GM18520 (cell line): Measurements from ENCODE around the gene OTX2.

Experiments
- ATAC-seq: cut with Tn5 transposase; IDR thresholded peaks from one replicate; pipeline ENCODE4 v1.9.1; 2021; ENCODE audit not compliant: unreplicated experiment

The OTX2 gene

GRCh38 chr14:56797003-56797568, 13.2 kb downstream of the OTX2 start:
- no peak for ATAC-seq

GRCh38 chr14:56796259-56796658, 14.0 kb downstream of the OTX2 start:
- ATAC-seq = no peak

GRCh38 chr14:56795284-56795622, 15.0 kb downstream of the OTX2 start:
- no peak for ATAC-seq

GRCh38 chr14:56794557-56795283, 15.6 kb downstream of the OTX2 start:
- ATAC-seq = no peak

GRCh38 chr14:56794088-56794556, 16.2 kb downstream of the OTX2 start:
- ATAC-seq = no peak

- no peak for ATAC-seq
Observed at GRCh38 chr14:56789955-56790354, 20.3 kb downstream of the OTX2 start.

GRCh38 chr14:56787530-56787929, 22.7 kb downstream of the OTX2 start:
- no peak for ATAC-seq

- ATAC-seq = no peak
Observed at GRCh38 chr14:56782711-56783110, 27.6 kb downstream of the OTX2 start.

GRCh38 chr14:56774503-56774902, 35.8 kb downstream of the OTX2 start:
- no peak for ATAC-seq

- no peak for ATAC-seq
Observed at GRCh38 chr14:56770512-56770911, 39.8 kb downstream of the OTX2 start.

GRCh38 chr14:56760164-56760914, 49.9 kb downstream of the OTX2 start:
- no peak for ATAC-seq

GRCh38 chr14:56759633-56760032, 50.6 kb downstream of the OTX2 start:
- ATAC-seq = no peak

GRCh38 chr14:56759094-56759493, 51.2 kb downstream of the OTX2 start:
- ATAC-seq = no peak

GRCh38 chr14:56754921-56755320, 55.4 kb downstream of the OTX2 start:
- ATAC-seq = no peak

GRCh38 chr14:56753396-56753795, 56.9 kb downstream of the OTX2 start:
- ATAC-seq = no peak

GRCh38 chr14:56752428-56752827, 57.9 kb downstream of the OTX2 start:
- no peak for ATAC-seq

- ATAC-seq = no peak
Observed at GRCh38 chr14:56751471-56751870, 58.8 kb downstream of the OTX2 start.
